ENCODE measurements around the gene AKT2. TPM values are rescaled to one million over a fixed set of nuclear protein-coding genes. Genes with fewer than 3 reads are reported as not detected.

Gene AKT2
- polyA plus RNA-seq, 1 donor: 214 TPM

GRCh38 chr19:40251244-40251643 lies 33.9 kb downstream of the AKT2 start:
- no peak for DNase-seq

DNA sequence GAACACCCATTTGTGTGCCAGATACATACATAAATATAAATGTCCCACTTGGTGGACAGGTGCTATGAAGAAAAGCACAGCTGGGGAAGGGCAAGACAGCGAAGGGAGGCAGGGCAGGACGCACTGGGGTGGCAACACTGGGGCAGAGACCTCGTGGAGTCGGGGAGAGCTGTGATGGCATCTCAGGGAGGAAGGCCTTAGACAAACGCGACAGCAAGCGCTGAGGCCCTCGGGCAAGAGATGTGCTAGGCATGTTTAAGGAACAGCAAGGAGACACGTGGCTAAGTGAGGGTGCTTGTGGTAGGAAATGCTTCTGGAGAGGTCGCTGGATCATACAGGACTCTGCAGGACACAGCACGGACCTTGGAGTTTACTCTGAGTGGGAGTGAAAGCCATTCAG lies 35.4 kb downstream of the AKT2 start:
- no peak for DNase-seq

DNA sequence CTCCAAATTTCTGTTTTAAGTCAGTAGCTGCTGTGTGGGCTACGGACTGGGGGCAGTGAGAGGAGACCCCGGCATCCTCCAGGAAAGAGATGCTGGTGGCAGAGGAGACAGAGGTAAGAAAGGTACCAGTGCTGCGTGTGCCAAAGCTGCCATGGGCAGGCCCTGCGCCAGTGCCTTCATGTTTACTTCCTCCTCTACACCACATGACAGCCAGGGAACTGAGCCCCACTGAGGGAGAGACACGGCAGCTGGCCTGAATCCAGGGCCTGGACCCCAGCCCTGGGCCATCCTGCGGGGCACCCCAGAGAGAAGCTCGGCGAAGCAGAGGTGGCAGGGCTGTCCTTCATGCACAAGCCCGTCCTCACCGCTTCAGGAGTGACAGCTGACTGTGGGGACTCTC lies 35.9 kb downstream of the AKT2 start:
- DNase-seq: no peak

GRCh38 chr19:40247735-40248262 lies 37.3 kb downstream of the AKT2 start:
- DNase-seq: no peak

GRCh38 chr19:40247178-40247577 lies 38.0 kb downstream of the AKT2 start:
- DNase-seq: no peak

DNA sequence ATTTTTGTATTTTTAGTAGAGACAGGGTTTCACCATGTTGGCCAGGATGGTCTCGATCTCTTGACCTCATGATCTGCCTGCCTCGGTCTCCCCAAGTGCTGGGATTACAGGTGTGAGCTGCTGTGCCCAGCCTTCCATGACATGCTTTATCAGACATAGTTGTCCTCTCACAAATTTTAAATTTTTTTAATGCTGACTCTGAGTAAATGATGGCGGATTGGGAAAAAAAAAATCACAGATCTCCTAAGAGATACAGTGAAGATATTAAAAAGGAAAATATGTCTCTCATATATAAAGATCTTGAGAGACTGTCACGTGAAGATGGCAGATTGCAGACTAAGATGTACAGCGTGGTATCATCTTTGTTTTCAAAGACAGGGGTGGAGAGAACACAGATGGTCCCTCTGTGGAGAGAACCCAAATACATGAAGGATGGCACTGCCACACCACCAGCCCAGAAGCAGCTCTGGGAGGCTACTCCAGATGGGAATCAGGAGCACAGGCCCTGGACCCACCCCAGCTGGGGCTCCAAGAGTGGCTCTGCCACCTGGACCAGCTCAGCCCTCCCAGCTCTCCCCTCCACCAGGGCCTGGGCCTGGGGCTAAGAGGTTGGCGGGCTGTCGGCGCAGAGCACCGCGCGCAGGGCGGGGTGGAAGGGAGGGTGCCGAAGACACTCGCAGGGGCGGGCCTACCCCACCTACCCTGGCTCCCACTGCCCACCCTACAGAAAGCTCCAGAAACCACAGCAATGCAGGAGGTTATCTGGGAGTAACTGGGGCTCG lies 38.7 kb downstream of the AKT2 start:
- no peak for DNase-seq

GRCh38 chr19:40245506-40246128 lies 39.5 kb downstream of the AKT2 start:
- DNase-seq: no peak

GRCh38 chr19:40244579-40245317 lies 40.4 kb downstream of the AKT2 start:
- DNase-seq: no peak

DNA sequence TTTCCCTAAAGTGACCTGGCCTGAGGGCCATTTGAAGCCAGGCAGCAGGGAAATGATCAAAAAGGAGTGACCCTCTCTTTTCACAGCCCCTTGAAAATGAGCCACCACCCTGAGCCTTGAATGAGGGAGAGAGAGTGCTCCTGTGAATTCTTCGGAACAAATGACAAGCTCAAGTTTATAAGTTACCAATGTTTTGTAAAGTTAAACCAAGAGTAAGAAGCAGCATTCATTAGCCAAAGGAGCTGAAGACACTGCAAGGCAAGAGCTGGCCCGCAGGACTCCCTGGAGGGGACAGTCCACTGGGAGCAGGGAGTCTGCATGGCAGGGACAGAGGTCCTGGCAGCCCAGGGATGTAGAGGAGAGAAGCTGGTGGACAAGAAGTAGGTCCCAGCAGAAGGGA lies 42.0 kb downstream of the AKT2 start:
- DNase-seq: no peak

DNA sequence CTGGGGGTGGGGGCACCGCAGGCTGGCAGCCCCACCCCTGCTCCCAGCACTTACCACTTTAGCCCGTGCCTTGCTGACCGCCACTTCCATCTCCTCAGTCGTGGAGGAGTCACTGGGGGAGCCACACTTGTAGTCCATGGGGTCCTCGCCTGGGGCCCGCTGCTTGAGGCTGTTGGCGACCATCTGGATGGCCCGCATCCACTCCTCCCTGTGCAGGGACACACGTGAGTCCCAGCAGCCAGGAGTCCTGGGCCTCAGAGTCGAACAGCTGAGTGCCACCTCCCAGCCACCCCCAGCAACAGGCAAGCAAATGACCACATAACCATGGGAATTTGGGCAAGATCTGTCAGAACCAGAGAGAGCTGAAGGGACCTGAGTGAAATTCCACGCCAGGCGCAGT lies 42.7 kb downstream of the AKT2 start:
- DNase-seq: no peak

DNA sequence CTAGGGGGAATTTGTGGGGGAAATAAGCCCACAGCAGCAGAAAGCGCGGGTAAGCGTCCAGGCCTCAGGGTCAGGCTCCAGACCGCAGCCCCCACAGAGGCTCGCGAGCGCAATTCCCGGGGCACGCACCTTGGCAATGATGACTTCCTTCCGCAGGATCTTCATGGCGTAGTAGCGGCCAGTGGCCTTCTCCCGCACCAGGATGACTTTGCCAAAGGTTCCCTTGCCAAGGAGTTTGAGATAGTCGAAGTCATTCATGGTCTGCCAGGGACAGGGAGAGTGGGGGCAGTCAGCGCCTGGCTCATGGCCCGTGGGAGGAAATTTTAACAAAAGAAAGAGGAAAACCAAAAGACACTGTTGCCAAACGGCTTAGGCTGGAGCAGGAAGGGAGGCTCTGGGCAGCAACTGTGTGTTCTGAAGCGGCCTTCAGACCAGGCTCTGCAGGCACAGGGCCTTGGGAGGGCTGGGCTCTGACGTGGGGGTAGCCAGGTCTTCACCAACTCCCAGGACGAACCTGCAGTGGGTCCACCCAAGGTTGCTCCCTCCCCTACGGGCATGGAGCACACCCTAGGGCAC lies 43.2 kb downstream of the AKT2 start:
- DNase-seq: no peak

- DNase-seq: no peak
These were observed 43.9 kb downstream of the AKT2 start for GRCh38 chr19:40241125-40241808.

GRCh38 chr19:40240332-40240731 lies 44.8 kb downstream of the AKT2 start:
- no peak for DNase-seq

GRCh38 chr19:40239415-40240226 lies 45.5 kb downstream of the AKT2 start:
- DNase-seq: no peak

DNA sequence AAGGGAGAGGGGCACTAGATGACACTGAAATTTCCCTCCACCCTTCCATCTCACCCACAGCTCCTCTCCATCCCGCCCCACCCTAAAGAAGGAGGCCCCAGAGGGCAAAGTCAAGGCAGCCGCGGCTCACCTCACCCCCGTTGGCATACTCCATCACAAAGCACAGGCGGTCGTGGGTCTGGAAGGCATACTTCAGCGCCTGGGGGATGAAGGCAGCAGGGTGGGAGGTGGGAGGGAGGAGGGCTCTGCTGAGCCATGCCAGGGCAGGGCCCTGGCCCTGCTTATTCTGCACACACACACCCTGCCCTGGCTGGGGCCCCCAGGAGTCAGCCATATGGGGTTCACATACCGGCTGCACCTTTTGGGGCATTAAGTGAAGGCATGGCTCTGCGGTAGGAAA lies 46.4 kb downstream of the AKT2 start:
- DNase-seq: no peak

DNA sequence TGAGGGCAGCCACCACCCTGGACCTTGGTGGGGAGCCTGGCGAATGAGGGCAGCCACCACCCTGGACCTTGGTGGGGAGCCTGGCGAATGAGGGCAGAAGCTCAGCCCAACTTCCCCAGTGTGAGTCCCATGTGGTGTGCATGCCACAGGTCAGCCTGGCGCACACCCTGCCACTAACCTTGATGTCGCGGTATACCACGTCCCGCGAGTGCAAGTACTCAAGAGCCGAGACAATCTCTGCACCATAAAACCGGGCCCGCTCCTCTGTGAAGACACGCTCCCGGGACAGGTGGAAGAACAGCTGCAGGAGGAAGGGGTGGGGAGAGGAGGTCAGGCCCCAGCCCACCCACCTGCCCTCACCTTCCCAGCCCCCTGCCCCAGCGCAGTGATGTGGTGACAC lies 47.4 kb downstream of the AKT2 start:
- DNase-seq: no peak

DNA sequence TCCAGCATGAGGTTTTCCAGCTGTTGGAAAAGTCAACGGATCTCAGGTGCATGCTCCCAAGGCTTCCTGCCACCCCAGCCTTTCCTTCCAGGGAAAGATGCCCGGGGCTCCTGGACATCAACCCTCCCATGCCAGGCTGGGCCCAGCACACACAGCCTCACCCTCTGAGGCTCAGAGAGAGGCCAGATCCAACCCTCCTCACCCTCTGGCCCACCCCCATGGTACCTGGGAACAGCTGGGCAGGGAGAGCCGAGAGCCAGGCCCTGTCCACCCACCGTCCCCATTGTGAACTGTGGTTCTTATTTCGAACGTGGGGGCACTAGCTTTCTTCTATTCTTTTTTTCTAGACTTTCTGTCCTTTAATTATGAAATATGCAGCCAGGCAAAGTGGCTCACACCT lies 48.8 kb downstream of the AKT2 start:
- DNase-seq: no peak

GRCh38 chr19:40236026-40236355 lies 49.2 kb downstream of the AKT2 start:
- DNase-seq: no peak

DNA sequence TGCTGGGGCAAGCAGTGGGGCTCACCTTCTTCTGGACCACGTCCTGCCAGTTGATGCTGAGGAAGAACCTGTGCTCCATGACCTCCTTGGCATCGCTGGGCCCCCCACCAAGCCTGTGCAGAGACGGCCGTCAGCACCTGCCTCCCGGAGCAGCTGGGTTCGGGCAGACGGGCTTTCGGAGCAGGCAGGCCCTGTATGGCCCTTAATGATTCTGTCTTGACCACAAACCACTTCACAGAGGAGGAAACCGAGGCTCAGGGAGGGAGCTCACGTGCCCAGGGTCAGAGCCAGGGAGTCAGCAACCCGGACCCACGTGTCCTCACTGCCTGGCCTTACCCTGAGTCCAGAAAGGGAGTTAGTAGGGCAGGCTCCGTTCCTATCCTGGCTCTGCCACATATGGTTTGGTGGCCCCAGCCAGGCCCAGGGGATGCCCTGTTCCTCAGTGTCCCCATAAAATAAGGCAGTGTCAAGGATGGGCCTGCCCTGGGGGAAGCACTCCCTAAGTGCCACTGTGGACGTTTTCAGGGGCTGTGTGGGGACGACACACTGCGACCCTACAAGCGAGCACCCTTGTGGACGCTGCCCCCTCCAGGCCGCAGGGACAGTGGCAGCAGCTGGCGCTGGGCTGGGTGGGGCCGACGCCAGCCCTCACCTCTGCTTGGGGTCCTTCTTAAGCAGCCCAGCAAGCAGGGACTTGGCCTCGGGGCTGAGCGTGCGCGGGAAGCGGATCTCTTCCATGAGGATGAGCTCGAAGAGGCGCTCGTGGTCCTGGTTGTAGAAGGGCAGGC lies 49.7 kb downstream of the AKT2 start:
- DNase-seq: no peak

DNA sequence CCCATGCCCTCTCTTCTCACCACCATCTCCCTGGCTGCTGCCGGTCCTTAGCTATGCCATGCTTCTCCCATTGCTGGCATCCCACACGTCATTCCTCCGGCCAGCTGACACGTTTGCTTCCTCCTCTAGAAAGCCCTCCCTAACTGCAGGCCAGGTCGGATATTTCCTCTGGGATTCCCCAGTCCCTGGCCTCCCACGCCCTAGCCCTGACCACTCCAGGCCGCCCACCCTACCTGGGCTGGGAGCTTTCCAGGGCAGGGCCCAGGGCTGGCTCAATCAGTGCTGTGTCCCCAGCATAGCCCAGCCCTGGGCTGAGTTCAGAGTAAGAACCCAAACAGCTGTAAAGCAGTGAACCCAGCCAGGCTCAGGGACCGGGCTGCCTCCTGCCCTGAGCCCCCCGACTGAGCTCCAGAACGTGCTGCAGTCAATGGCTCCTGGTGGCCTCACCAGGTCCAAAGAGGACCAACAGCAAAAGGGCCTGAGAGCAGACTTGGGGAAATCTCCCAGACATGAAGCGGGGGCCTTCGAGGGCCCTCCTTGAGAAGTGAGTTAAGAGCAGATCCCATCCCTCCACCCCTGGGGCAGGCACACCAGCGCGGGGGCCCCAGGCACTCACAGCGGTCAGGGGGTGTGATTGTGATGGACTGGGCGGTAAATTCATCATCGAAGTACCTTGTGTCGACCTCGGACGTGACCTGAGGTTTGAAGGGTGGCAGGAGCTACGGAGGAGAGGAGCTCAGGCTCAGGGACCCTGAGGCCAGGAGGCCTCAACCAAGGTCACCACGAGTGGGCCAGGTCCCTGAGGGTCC lies 50.5 kb downstream of the AKT2 start:
- DNase-seq: no peak

Measured in hindlimb muscle (tissue), 1 donor.